Measurements from ENCODE around the gene ALDOA. TPM values are rescaled to one million over a fixed set of nuclear protein-coding genes. Genes with fewer than 3 reads are reported as not detected.

The ALDOA gene
- total RNA-seq, 4 donors from 2014 or later = 427 to 1,063 (median 887) TPM

DNA sequence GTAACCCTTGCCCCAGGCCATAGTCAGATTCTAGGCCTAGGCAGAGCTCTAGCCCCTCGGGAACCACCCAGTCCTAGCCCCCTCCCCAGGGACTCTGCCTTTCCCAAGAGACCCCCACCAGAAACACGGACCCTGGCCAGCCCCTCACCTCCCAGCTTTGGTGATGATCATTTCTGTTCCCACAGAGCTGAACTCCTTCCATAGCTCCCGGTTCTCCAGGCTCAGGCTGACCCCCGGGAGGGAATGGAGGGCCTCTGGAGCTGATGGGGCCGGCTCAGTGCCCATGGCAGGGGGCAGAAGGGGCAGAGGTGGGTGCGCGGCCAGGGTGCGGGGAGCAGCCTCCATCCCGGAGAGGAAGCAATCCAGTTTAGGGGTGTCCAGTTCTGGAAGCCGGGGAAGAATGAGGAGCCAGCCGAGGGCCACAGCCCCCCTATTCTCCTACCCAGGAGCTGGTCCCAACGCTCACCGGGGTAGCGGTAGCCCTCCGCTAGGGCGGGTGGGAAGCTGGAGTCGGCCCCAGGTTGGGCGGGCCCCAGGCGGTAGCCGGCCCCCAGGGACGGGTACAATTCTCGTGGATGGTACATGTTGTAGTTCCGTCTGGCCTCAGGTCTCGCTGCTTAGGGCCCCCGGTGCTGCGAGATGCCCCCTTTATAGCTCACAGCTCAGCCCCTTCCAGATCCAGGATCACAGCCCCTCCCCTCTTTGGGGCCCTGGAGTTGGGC is 25.2 kb downstream of the ALDOA start:
- Histone ChIP-seq H3K36me3 (peaks cover 0 to 12% (median 0%) of the 10 kb centered on the region in 3 donors), H3K4me3 (peak overlapping the region in 2 of 4 donors; percentile 60 to 64), H3K4me1 (peaks cover 3 to 42% (median 32%) of the 10 kb centered on the region in 4 donors), H3K27me3 (no peaks in the 10 kb centered on the region), H3K27ac (peak overlapping the region in 2 of 4 donors; percentile 5 to 81), H3K9me3 (no peaks in the 10 kb centered on the region)
- TF ChIP-seq, protein P1, sequence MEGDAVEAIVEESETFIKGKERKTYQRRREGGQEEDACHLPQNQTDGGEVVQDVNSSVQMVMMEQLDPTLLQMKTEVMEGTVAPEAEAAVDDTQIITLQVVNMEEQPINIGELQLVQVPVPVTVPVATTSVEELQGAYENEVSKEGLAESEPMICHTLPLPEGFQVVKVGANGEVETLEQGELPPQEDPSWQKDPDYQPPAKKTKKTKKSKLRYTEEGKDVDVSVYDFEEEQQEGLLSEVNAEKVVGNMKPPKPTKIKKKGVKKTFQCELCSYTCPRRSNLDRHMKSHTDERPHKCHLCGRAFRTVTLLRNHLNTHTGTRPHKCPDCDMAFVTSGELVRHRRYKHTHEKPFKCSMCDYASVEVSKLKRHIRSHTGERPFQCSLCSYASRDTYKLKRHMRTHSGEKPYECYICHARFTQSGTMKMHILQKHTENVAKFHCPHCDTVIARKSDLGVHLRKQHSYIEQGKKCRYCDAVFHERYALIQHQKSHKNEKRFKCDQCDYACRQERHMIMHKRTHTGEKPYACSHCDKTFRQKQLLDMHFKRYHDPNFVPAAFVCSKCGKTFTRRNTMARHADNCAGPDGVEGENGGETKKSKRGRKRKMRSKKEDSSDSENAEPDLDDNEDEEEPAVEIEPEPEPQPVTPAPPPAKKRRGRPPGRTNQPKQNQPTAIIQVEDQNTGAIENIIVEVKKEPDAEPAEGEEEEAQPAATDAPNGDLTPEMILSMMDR (IDR thresholded peaks at IDR 0.05) = no peak
- no peak for TF ChIP-seq POLR2A (IDR thresholded peaks at IDR 0.05)
- no peak for DNase-seq

DNA sequence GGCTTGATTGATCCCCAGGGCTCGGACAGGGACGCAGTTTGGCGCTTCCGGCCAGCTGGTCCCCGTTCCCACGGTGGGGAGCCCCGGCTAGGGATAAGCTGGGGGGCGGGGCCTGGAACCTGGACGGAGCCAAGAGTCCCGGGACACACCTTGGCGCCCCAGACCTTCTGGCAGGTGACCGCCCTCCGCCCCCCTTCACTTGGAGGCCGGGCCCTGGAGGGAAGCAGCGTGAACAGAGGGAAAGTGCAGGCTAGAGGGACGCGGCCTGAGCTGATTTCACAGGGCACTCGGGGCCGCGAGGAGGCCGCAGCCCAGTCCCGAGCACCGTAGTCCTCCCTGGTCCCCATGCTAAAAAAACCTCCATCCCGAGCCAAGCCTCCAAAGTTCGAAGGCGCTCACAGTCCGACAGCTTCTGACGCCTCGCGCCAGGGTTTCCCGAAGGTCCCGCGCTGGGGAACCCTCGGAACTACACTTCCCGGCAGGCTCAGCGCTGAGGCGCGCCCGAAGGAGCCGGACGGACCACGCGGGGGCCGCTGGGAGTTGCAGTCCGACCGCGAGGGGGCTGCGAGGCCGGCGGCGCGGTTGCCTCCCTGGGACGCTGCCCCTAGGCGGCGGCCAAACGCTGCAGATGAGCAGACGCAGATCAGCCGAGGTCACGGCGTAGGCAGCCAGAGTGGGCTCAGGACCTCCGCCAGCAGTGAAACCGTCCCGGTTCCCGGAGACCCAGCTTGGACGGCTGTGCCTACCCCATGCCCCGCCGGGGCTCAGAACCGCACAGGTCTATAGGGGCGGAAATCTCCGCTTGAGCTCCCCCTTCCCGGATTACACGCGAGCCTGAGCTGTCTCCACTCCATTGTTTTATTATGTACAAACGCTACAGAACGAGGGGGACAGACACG is 26.2 kb downstream of the ALDOA start, which contains the start of gene TBX6:
TSS of gene TBX6 (minus strand) at position 451 of the 899 bp plus-strand sequence. CDS start 731 bp downstream, outside the sequence.
- H3K4me3 ChIP-seq = peak within 1 kb of the TSS; percentile 41 to 64 (median 56)
- peaks cover 0 to 11% (median 0%) of the 10 kb centered on the region in 3 donors for H3K36me3 ChIP-seq
- peak; percentile 93 to 97 (median 96) for DNase-seq
- H3K27ac ChIP-seq = peak within 1 kb of the TSS; percentile 79 to 91 (median 84)
- TF ChIP-seq POLR2A (IDR thresholded peaks at IDR 0.05) = peak; percentile 28 to 37
- TF ChIP-seq, protein P1 (IDR thresholded peaks at IDR 0.05) = peak; percentile 74 to 99 (median 96)
- peaks cover 3 to 42% (median 32%) of the 10 kb centered on the region in 4 donors for H3K4me1 ChIP-seq
- peaks cover 0 to 5% (median under 1%) of the 10 kb centered on the region in 4 donors for H3K9me3 ChIP-seq
- H3K27me3 ChIP-seq = no peaks in the 10 kb centered on the region

DNA sequence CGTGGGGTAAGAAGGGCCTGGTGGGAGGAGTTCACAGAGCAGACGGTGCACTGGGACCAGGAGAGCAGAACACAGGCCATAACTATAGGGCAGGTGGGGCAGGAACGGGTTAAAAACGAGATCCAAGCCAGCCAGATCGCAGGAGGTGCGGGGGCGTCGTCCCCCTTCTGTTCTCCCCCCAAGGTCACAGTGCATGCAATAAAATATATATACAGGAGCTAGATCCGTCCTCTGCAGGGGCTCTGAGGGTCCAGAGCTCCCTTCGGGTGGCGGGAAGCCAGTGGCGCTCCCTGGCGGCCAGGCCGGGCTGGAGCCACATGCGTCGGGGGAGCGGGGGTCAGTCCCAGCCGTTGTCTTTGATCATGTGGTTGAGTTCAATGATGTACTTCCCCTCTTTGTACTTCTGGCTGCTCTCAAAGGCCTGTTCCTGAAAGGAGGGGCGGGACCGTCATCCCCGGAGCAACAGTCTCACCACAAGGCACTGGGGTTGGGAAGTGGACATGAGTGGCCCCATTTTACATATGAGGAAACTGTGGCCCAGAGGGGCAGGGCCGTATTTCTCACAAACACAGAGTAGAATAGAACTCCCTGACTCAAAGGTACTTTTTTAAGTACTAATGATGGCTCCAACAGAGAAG is 26.9 kb downstream of the ALDOA start:
- no peaks in the 10 kb centered on the region for H3K27me3 ChIP-seq
- H3K27ac ChIP-seq = peak overlapping the region; percentile 79 to 91 (median 84)
- H3K4me3 ChIP-seq = peak overlapping the region; percentile 41 to 64 (median 56)
- peaks cover 0 to 13% (median 4%) of the 10 kb centered on the region in 4 donors for H3K9me3 ChIP-seq
- TF ChIP-seq POLR2A (IDR thresholded peaks at IDR 0.05) = no peak
- TF ChIP-seq, protein P1 (IDR thresholded peaks at IDR 0.05) = peak; percentile 63 to 77 (median 70)
- peaks cover 0 to 11% (median 0%) of the 10 kb centered on the region in 3 donors for H3K36me3 ChIP-seq
- H3K4me1 ChIP-seq = peaks cover 3 to 42% (median 32%) of the 10 kb centered on the region in 4 donors
- peak; percentile 78 to 92 (median 91) for DNase-seq

DNA sequence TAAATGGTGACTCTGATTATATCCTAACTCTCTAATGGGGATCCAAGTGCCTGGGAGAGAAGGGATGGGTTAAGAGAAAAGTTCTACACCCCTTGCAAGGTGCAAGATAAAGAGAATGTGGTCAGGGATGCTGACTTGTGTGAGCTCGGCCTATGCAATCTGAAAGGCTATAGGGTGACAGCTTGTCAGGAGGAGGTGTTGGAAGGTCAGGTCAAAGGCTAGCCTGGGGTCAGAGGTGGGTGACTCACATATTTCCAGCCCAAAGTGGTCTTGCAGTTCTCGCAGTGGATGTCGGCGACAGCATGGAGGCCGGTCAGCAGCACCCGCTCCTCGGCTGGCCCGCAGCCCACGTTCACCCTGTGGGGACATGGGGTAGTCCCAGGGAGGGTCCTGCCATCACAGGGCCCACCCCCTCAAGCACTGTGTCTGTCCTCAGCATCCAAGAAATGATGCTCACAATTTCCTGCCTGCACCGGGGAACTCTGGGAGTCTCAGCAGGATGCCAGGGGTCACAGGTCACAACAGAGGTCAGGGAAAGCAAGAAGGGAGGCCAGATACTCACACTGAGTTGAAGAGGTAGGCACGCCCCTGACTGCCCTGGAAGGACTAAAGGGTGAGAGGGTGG is 29.1 kb downstream of the ALDOA start:
- no peak for DNase-seq
- TF ChIP-seq, protein P1 (IDR thresholded peaks at IDR 0.05) = no peak
- TF ChIP-seq POLR2A (IDR thresholded peaks at IDR 0.05) = no peak
- peaks cover 0 to 22% (median 4%) of the 10 kb centered on the region in 4 donors for H3K9me3 ChIP-seq
- H3K27ac ChIP-seq = peak overlapping the region; percentile 93 to 98 (median 96)
- peak overlapping the region; percentile 82 to 99 (median 88) for H3K4me3 ChIP-seq
- H3K36me3 ChIP-seq = peaks cover 0 to 11% (median 0%) of the 10 kb centered on the region in 3 donors
- H3K27me3 ChIP-seq = no peaks in the 10 kb centered on the region
- H3K4me1 ChIP-seq = peaks cover 3 to 42% (median 32%) of the 10 kb centered on the region in 4 donors

Measured in Peyer's patch (tissue), 4 donors.